ENCODE measurements around the gene CGNL1.

CGNL1 gene

DNA sequence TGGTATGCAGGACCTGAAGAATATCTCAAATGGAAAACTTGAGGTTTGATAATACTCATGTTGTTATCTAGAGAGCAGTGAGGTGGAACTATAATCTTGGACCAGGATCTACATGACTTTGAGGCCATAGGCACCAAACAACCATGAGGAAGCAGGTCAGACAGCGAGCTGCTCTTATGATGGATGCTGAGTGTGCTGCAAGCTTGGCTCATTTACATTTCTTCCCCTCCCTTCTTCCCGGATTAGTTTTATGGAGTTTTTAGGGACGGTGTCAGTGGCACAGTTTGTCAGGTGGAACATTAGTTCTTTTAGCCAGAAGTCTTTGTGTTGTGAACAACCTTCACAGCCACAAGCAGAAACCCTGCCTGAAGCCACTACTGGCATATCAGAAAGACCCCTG is 207.4 kb downstream of the CGNL1 start:
- H3K27me3 ChIP-seq (replicated peaks; ENCODE audit: control insufficient read depth, insufficient read depth, low read length, poor library complexity, severe bottlenecking), result no peaks in the 10 kb centered on the region
- H3K27ac ChIP-seq (ENCODE audit: insufficient read depth, low read length, poor library complexity, severe bottlenecking), result no peak overlapping the region
- no peaks in the 10 kb centered on the region for H3K36me3 ChIP-seq (ENCODE audit: control insufficient read depth, insufficient read depth, low read length)
- no peak overlapping the region for H3K4me3 ChIP-seq (ENCODE audit: insufficient read depth, low read depth, low read length, poor library complexity, severe bottlenecking)
- peaks cover 4% of the 10 kb centered on the region for H3K4me1 ChIP-seq (ENCODE audit: control insufficient read depth, insufficient read depth, low read length, poor library complexity, severe bottlenecking)
- no peak for DNase-seq
- H3K9me3 ChIP-seq (ENCODE audit: control insufficient read depth, low read length), result peaks cover 7% of the 10 kb centered on the region

DNA sequence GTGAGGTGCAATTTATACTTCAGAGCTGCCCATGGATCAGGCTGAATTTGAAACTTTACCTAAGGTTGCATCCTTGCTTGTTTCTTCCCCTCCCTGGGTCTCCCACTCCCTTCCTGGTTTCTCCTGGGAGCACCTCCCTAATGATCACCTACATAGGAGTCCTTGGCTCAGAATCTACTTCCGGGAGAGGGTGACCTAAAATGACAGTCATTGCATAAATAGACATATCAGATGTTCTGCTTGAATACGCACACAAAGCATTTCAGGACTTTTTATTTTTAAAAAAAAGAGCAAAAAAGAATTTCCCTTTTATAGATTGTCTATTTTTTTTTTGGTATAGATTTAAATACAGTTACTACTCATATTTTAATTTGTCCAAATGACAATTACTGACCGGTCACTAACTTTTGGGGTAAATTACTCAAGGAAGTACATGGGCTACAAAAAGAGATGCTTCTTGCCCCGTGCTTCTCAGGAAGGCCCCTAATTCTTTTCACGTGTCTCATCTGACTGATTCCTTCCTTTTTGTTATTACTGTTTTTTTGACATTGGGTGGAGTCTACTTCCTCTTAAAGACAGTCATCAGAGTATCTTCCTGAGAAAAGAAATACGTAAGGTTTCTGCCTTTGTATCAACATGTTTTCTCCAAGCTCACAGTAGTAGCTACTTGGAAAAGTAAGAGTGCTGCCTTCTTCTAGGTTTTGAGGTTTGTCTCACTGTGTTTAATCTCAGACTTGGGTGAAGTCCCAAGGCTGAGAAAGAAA is 210.5 kb downstream of the CGNL1 start:
- H3K9me3 ChIP-seq (ENCODE audit: control insufficient read depth, low read length), result peaks cover 7% of the 10 kb centered on the region
- no peak overlapping the region for H3K27ac ChIP-seq (ENCODE audit: insufficient read depth, low read length, poor library complexity, severe bottlenecking)
- H3K36me3 ChIP-seq (ENCODE audit: control insufficient read depth, insufficient read depth, low read length), result no peaks in the 10 kb centered on the region
- H3K4me1 ChIP-seq (ENCODE audit: control insufficient read depth, insufficient read depth, low read length, poor library complexity, severe bottlenecking), result peaks cover 10% of the 10 kb centered on the region
- no peaks in the 10 kb centered on the region for H3K27me3 ChIP-seq (replicated peaks; ENCODE audit: control insufficient read depth, insufficient read depth, low read length, poor library complexity, severe bottlenecking)
- no peak for DNase-seq
- H3K4me3 ChIP-seq (ENCODE audit: insufficient read depth, low read depth, low read length, poor library complexity, severe bottlenecking), result no peak overlapping the region

DNA sequence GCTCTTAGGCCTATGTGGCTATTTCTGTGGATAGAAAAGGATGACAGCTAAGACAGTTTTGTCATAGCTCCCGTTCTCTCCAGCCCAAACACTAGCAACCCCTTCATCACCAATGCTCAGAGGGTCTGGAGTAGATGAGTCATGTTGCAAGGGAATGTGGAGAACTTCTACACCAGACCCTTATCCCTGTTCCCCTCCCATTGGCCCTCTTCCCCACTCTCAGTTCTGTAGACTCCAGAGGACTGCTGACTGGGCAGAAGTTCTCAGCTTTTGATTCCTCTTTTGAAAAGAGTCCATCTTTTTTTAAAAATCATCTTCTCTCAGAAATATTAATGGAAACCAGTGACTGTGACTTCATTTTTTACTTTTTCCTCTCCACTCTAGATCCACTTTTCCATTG is 213.0 kb downstream of the CGNL1 start:
- Histone ChIP-seq H3K27ac (ENCODE audit: insufficient read depth, low read length, poor library complexity, severe bottlenecking) (no peak overlapping the region), H3K27me3 (replicated peaks; ENCODE audit: control insufficient read depth, insufficient read depth, low read length, poor library complexity, severe bottlenecking) (peaks cover 5% of the 10 kb centered on the region), H3K36me3 (ENCODE audit: control insufficient read depth, insufficient read depth, low read length) (no peaks in the 10 kb centered on the region), H3K4me1 (ENCODE audit: control insufficient read depth, insufficient read depth, low read length, poor library complexity, severe bottlenecking) (peaks cover 14% of the 10 kb centered on the region), H3K4me3 (ENCODE audit: insufficient read depth, low read depth, low read length, poor library complexity, severe bottlenecking) (no peak overlapping the region), H3K9me3 (ENCODE audit: control insufficient read depth, low read length) (no peaks in the 10 kb centered on the region)
- no peak for DNase-seq

DNA sequence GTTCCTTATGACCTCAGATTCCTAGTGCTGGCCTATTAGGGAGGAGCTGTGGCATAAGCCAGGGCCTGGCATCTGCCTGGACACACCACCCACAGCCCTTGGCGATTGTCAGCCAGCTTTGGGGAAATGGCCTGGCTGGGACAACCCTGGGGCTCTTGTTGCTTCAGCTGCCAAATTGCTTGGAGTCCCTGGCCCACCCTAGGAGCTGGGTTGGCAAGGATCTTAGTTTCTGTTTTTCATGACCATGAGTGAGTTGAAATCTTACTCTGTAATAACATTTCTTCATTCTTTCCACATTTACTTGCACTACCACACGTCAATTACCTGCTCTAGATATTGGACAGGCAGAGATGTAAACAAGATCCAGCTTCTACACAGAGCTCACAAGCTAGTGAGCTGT is 213.4 kb downstream of the CGNL1 start:
- Histone ChIP-seq H3K9me3 (ENCODE audit: control insufficient read depth, low read length) (no peaks in the 10 kb centered on the region), H3K27me3 (replicated peaks; ENCODE audit: control insufficient read depth, insufficient read depth, low read length, poor library complexity, severe bottlenecking) (peaks cover 5% of the 10 kb centered on the region)

DNA sequence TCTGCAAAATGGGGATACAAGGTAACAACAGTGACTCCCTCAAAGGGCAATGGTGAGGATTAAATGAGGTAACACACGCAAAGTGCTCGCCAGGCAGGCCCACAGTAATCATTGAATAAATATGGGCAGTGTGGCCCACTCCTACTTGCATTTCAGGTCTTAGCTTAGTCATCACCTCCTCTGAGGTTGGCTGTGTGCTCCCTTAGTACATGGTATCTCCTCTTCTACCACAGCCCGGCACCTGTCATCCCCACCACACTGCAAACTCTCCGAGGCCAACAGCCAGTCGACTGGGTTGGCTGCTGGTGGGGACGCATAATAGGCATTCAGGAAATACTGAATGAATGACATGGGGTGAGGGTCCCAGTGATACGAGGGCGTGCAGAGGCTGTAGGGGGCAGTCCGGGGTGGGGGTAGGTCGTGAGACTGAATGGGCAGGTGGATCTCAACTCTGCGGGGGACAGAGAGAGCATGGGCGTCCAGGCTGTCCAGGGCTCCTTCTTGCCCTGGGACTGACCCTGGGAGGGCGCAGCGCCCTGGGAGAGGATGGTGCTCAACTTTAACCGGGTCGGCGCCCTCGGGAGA is 215.0 kb downstream of the CGNL1 start:
- no peak for DNase-seq
- Histone ChIP-seq H3K36me3 (ENCODE audit: control insufficient read depth, insufficient read depth, low read length) (no peaks in the 10 kb centered on the region), H3K4me1 (ENCODE audit: control insufficient read depth, insufficient read depth, low read length, poor library complexity, severe bottlenecking) (peaks cover 14% of the 10 kb centered on the region), H3K27ac (ENCODE audit: insufficient read depth, low read length, poor library complexity, severe bottlenecking) (no peak overlapping the region), H3K9me3 (ENCODE audit: control insufficient read depth, low read length) (no peaks in the 10 kb centered on the region), H3K4me3 (ENCODE audit: insufficient read depth, low read depth, low read length, poor library complexity, severe bottlenecking) (peak overlapping the region; percentile 37), H3K27me3 (replicated peaks; ENCODE audit: control insufficient read depth, insufficient read depth, low read length, poor library complexity, severe bottlenecking) (peaks cover 5% of the 10 kb centered on the region)

More for the DNA sequence above, 213.4 kb downstream of the CGNL1 start:
- Histone ChIP-seq H3K4me1 (ENCODE audit: control insufficient read depth, insufficient read depth, low read length, poor library complexity, severe bottlenecking) (peaks cover 14% of the 10 kb centered on the region), H3K27ac (ENCODE audit: insufficient read depth, low read length, poor library complexity, severe bottlenecking) (no peak overlapping the region), H3K4me3 (ENCODE audit: insufficient read depth, low read depth, low read length, poor library complexity, severe bottlenecking) (no peak overlapping the region), H3K36me3 (ENCODE audit: control insufficient read depth, insufficient read depth, low read length) (no peaks in the 10 kb centered on the region)
- DNase-seq, result no peak

DNA sequence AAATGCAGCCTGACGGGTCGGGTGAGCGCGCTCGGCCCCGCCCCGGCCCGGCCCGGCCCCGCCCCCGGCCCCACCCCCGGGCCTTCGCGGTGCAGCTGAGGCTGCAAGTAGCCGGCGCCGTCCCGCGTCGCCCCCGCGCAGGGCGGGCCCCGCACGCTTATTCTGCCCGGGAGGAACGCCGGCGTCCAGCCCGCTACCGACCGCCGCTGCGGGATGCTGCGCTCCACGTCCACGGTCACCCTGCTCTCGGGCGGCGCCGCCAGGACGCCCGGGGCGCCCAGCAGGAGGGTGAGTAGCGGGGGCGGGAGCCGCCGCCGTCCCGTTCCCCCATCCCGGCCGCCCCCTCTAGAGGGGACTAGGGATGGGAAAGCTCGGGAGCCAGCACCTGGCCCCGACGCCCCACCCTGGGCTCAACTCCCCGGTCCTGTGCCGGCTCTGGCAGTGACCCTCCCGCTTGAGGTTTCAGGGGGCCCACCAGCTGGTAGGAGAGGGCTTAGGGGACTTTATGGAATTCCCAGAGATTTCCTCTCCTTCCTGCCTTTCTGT is 215.6 kb downstream of the CGNL1 start, which contains the start of gene MYZAP:
Gene MYZAP, plus strand, starts transcription at position 83 of the 546 bp plus-strand sequence. Its CDS starts 131 bp downstream, at position 214.
- H3K9me3 ChIP-seq (ENCODE audit: control insufficient read depth, low read length), result no peaks in the 10 kb centered on the region
- peaks cover 14% of the 10 kb centered on the region for H3K4me1 ChIP-seq (ENCODE audit: control insufficient read depth, insufficient read depth, low read length, poor library complexity, severe bottlenecking)
- H3K27ac ChIP-seq (ENCODE audit: insufficient read depth, low read length, poor library complexity, severe bottlenecking), result no peak within 1 kb of the TSS
- no peak for DNase-seq
- H3K36me3 ChIP-seq (ENCODE audit: control insufficient read depth, insufficient read depth, low read length), result no peaks in the 10 kb centered on the region
- peaks cover 5% of the 10 kb centered on the region for H3K27me3 ChIP-seq (replicated peaks; ENCODE audit: control insufficient read depth, insufficient read depth, low read length, poor library complexity, severe bottlenecking)
- peak within 1 kb of the TSS; percentile 41 for H3K4me3 ChIP-seq (ENCODE audit: insufficient read depth, low read depth, low read length, poor library complexity, severe bottlenecking)

DNA sequence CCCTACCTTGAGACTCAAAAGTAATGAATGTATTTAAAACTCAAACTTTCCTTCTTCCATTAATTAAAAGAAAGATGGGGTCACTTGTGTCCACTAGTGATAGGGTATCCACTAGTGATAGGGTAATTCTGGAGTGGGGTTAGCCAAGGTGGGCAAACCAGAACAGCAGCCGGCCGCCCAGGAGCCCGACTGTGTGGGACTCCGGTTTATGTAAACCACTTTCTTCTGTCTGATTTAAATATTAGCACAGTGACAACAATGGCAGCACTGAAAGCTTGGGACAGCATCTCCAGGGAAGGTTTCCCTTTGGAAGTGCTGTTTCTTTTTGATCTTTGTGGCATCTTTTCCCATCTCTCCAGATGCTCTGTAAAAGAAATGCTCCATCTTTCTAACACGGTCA is 216.1 kb downstream of the CGNL1 start:
- peaks cover 14% of the 10 kb centered on the region for H3K4me1 ChIP-seq (ENCODE audit: control insufficient read depth, insufficient read depth, low read length, poor library complexity, severe bottlenecking)
- no peaks in the 10 kb centered on the region for H3K36me3 ChIP-seq (ENCODE audit: control insufficient read depth, insufficient read depth, low read length)
- peak overlapping the region; percentile 41 for H3K4me3 ChIP-seq (ENCODE audit: insufficient read depth, low read depth, low read length, poor library complexity, severe bottlenecking)
- no peaks in the 10 kb centered on the region for H3K9me3 ChIP-seq (ENCODE audit: control insufficient read depth, low read length)
- peaks cover 5% of the 10 kb centered on the region for H3K27me3 ChIP-seq (replicated peaks; ENCODE audit: control insufficient read depth, insufficient read depth, low read length, poor library complexity, severe bottlenecking)
- DNase-seq, result no peak
- H3K27ac ChIP-seq (ENCODE audit: insufficient read depth, low read length, poor library complexity, severe bottlenecking), result no peak overlapping the region

DNA sequence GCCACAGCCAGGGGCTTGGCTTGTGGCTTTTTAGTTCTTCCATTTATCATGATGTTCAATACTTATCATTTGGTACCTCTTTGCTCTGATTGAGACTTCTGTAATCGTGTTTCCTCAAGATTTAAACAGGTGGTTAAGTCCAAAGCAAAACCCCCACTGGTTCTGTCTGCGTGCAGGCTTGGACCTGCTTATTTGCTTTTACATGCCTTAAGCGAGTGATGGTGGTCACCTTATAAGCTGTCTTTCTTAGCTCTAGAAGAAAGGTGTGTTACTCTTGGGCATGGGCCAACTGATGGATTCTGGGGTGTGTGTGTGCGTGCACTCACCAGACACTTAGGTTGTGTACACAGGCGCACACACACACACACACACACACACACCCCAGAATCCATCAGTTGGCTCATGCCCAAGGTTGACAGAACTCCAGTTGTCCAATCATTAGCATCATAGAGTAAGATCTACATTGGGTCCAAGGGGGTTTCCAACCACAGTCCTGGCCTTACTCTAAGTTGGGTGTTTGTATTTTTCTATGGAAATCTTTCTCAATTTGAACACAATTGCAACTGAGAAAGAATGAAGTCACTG is 216.6 kb downstream of the CGNL1 start:
- Histone ChIP-seq H3K4me3 (ENCODE audit: insufficient read depth, low read depth, low read length, poor library complexity, severe bottlenecking) (no peak overlapping the region), H3K27me3 (replicated peaks; ENCODE audit: control insufficient read depth, insufficient read depth, low read length, poor library complexity, severe bottlenecking) (peaks cover 5% of the 10 kb centered on the region)
- DNase-seq, result no peak

DNA sequence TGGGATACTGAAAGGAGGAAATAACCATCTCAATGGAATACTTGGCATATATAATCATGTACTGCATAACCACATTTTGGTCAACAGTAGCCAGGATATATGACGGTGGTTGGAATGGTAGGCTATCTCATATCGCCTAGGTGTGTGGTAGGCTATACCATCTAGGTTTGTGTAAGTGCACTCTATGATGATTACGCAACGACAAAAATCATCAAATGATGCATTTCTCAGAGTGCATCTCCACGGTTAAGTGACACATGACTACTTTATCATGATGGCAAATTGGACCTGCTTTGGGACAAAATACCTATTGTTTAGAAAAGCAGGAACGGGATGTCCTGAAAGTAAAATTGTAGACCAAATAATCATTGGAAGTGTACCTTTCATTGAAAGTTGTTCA is 218.2 kb downstream of the CGNL1 start:
- no peaks in the 10 kb centered on the region for H3K9me3 ChIP-seq (ENCODE audit: control insufficient read depth, low read length)
- H3K27ac ChIP-seq (ENCODE audit: insufficient read depth, low read length, poor library complexity, severe bottlenecking), result no peak overlapping the region
- H3K27me3 ChIP-seq (replicated peaks; ENCODE audit: control insufficient read depth, insufficient read depth, low read length, poor library complexity, severe bottlenecking), result peaks cover 5% of the 10 kb centered on the region

More for the DNA sequence above, 216.6 kb downstream of the CGNL1 start:
- Histone ChIP-seq H3K27ac (ENCODE audit: insufficient read depth, low read length, poor library complexity, severe bottlenecking) (no peak overlapping the region), H3K4me1 (ENCODE audit: control insufficient read depth, insufficient read depth, low read length, poor library complexity, severe bottlenecking) (peaks cover 14% of the 10 kb centered on the region), H3K36me3 (ENCODE audit: control insufficient read depth, insufficient read depth, low read length) (no peaks in the 10 kb centered on the region), H3K9me3 (ENCODE audit: control insufficient read depth, low read length) (no peaks in the 10 kb centered on the region)

More for the DNA sequence above, 218.2 kb downstream of the CGNL1 start:
- H3K4me3 ChIP-seq (ENCODE audit: insufficient read depth, low read depth, low read length, poor library complexity, severe bottlenecking), result no peak overlapping the region
- DNase-seq, result no peak
- peaks cover 10% of the 10 kb centered on the region for H3K4me1 ChIP-seq (ENCODE audit: control insufficient read depth, insufficient read depth, low read length, poor library complexity, severe bottlenecking)
- H3K36me3 ChIP-seq (ENCODE audit: control insufficient read depth, insufficient read depth, low read length), result no peaks in the 10 kb centered on the region

All from effector memory CD4-positive, alpha-beta T cell (primary cell).